Measurements from ENCODE around the gene SLC7A14.

The SLC7A14 gene

GRCh38 chr3:170482199-170482598 is 103.7 kb downstream of the SLC7A14 start:
- Histone ChIP-seq H3K4me1 (ENCODE audit: control insufficient read depth in 1 of 2, insufficient read depth in 2 of 2, low read length in 2 of 2) (no peaks in the 10 kb centered on the region), H3K9me3 (ENCODE audit: control insufficient read depth in 1 of 2, low read length in 2 of 2) (no peaks in the 10 kb centered on the region), H3K27ac (ENCODE audit: low read length) (no peak overlapping the region), H3K27me3 (ENCODE audit: low read depth, low read length) (no peaks in the 10 kb centered on the region), H3K4me3 (ENCODE audit: low read depth in 1 of 2, low read length in 2 of 2) (no peak overlapping the region), H3K36me3 (ENCODE audit: control insufficient read depth in 1 of 2, insufficient read depth in 2 of 2, low read length in 2 of 2) (no peaks in the 10 kb centered on the region)

GRCh38 chr3:170480111-170480510 is 105.8 kb downstream of the SLC7A14 start:
- no peak overlapping the region for H3K27ac ChIP-seq (ENCODE audit: low read length)
- H3K27me3 ChIP-seq (ENCODE audit: low read depth, low read length), result no peaks in the 10 kb centered on the region
- no peaks in the 10 kb centered on the region for H3K4me1 ChIP-seq (ENCODE audit: control insufficient read depth in 1 of 2, insufficient read depth in 2 of 2, low read length in 2 of 2)
- H3K4me3 ChIP-seq (ENCODE audit: low read depth in 1 of 2, low read length in 2 of 2), result no peak overlapping the region
- no peaks in the 10 kb centered on the region for H3K36me3 ChIP-seq (ENCODE audit: control insufficient read depth in 1 of 2, insufficient read depth in 2 of 2, low read length in 2 of 2)
- H3K9me3 ChIP-seq (ENCODE audit: control insufficient read depth in 1 of 2, low read length in 2 of 2), result no peaks in the 10 kb centered on the region

GRCh38 chr3:170477395-170477794 is 108.5 kb downstream of the SLC7A14 start:
- Histone ChIP-seq H3K27ac (ENCODE audit: low read length) (no peak overlapping the region), H3K4me1 (ENCODE audit: control insufficient read depth in 1 of 2, insufficient read depth in 2 of 2, low read length in 2 of 2) (peaks cover 0 to 6% of the 10 kb centered on the region in 2 donors), H3K4me3 (ENCODE audit: low read depth in 1 of 2, low read length in 2 of 2) (no peak overlapping the region), H3K27me3 (ENCODE audit: low read depth, low read length) (no peaks in the 10 kb centered on the region), H3K36me3 (ENCODE audit: control insufficient read depth in 1 of 2, insufficient read depth in 2 of 2, low read length in 2 of 2) (no peaks in the 10 kb centered on the region), H3K9me3 (ENCODE audit: control insufficient read depth in 1 of 2, low read length in 2 of 2) (no peaks in the 10 kb centered on the region)

GRCh38 chr3:170476291-170476690 is 109.6 kb downstream of the SLC7A14 start:
- Histone ChIP-seq H3K9me3 (ENCODE audit: control insufficient read depth in 1 of 2, low read length in 2 of 2) (no peaks in the 10 kb centered on the region), H3K27me3 (ENCODE audit: low read depth, low read length) (no peaks in the 10 kb centered on the region), H3K4me1 (ENCODE audit: control insufficient read depth in 1 of 2, insufficient read depth in 2 of 2, low read length in 2 of 2) (peaks cover 0 to 6% of the 10 kb centered on the region in 2 donors), H3K27ac (ENCODE audit: low read length) (no peak overlapping the region), H3K36me3 (ENCODE audit: control insufficient read depth in 1 of 2, insufficient read depth in 2 of 2, low read length in 2 of 2) (no peaks in the 10 kb centered on the region), H3K4me3 (ENCODE audit: low read depth in 1 of 2, low read length in 2 of 2) (no peak overlapping the region)

- Histone ChIP-seq H3K27ac (ENCODE audit: low read length) (no peak overlapping the region), H3K9me3 (ENCODE audit: control insufficient read depth in 1 of 2, low read length in 2 of 2) (no peaks in the 10 kb centered on the region), H3K36me3 (ENCODE audit: control insufficient read depth in 1 of 2, insufficient read depth in 2 of 2, low read length in 2 of 2) (no peaks in the 10 kb centered on the region), H3K4me3 (ENCODE audit: low read depth in 1 of 2, low read length in 2 of 2) (no peak overlapping the region), H3K4me1 (ENCODE audit: control insufficient read depth in 1 of 2, insufficient read depth in 2 of 2, low read length in 2 of 2) (peaks cover 3 to 6% of the 10 kb centered on the region in 2 donors), H3K27me3 (ENCODE audit: low read depth, low read length) (no peaks in the 10 kb centered on the region)
Measured at GRCh38 chr3:170475092-170475685, 110.7 kb downstream of the SLC7A14 start.

GRCh38 chr3:170473358-170473757 is 112.5 kb downstream of the SLC7A14 start:
- Histone ChIP-seq H3K27me3 (ENCODE audit: low read depth, low read length) (no peaks in the 10 kb centered on the region), H3K27ac (ENCODE audit: low read length) (no peak overlapping the region), H3K9me3 (ENCODE audit: control insufficient read depth in 1 of 2, low read length in 2 of 2) (no peaks in the 10 kb centered on the region), H3K36me3 (ENCODE audit: control insufficient read depth in 1 of 2, insufficient read depth in 2 of 2, low read length in 2 of 2) (no peaks in the 10 kb centered on the region), H3K4me3 (ENCODE audit: low read depth in 1 of 2, low read length in 2 of 2) (no peak overlapping the region), H3K4me1 (ENCODE audit: control insufficient read depth in 1 of 2, insufficient read depth in 2 of 2, low read length in 2 of 2) (peaks cover 6 to 11% of the 10 kb centered on the region in 2 donors)

GRCh38 chr3:170471149-170471548 is 114.7 kb downstream of the SLC7A14 start:
- H3K27ac ChIP-seq (ENCODE audit: low read length), result no peak overlapping the region
- H3K9me3 ChIP-seq (ENCODE audit: control insufficient read depth in 1 of 2, low read length in 2 of 2), result no peaks in the 10 kb centered on the region

GRCh38 chr3:170470063-170471016 is 115.5 kb downstream of the SLC7A14 start:
- Histone ChIP-seq H3K27ac (ENCODE audit: low read length) (no peak overlapping the region), H3K9me3 (ENCODE audit: control insufficient read depth in 1 of 2, low read length in 2 of 2) (no peaks in the 10 kb centered on the region), H3K36me3 (ENCODE audit: control insufficient read depth in 1 of 2, insufficient read depth in 2 of 2, low read length in 2 of 2) (no peaks in the 10 kb centered on the region), H3K4me3 (ENCODE audit: low read depth in 1 of 2, low read length in 2 of 2) (no peak overlapping the region), H3K27me3 (ENCODE audit: low read depth, low read length) (no peaks in the 10 kb centered on the region), H3K4me1 (ENCODE audit: control insufficient read depth in 1 of 2, insufficient read depth in 2 of 2, low read length in 2 of 2) (peaks cover 6 to 12% of the 10 kb centered on the region in 2 donors)

More at GRCh38 chr3:170471149-170471548, 114.7 kb downstream of the SLC7A14 start:
- Histone ChIP-seq H3K4me3 (ENCODE audit: low read depth in 1 of 2, low read length in 2 of 2) (no peak overlapping the region), H3K27me3 (ENCODE audit: low read depth, low read length) (no peaks in the 10 kb centered on the region), H3K4me1 (ENCODE audit: control insufficient read depth in 1 of 2, insufficient read depth in 2 of 2, low read length in 2 of 2) (peaks cover 6 to 12% of the 10 kb centered on the region in 2 donors), H3K36me3 (ENCODE audit: control insufficient read depth in 1 of 2, insufficient read depth in 2 of 2, low read length in 2 of 2) (no peaks in the 10 kb centered on the region)

GRCh38 chr3:170469151-170470062 is 116.5 kb downstream of the SLC7A14 start:
- Histone ChIP-seq H3K9me3 (ENCODE audit: control insufficient read depth in 1 of 2, low read length in 2 of 2) (no peaks in the 10 kb centered on the region), H3K36me3 (ENCODE audit: control insufficient read depth in 1 of 2, insufficient read depth in 2 of 2, low read length in 2 of 2) (no peaks in the 10 kb centered on the region), H3K27ac (ENCODE audit: low read length) (no peak overlapping the region), H3K4me1 (ENCODE audit: control insufficient read depth in 1 of 2, insufficient read depth in 2 of 2, low read length in 2 of 2) (peaks cover 6 to 10% of the 10 kb centered on the region in 2 donors), H3K4me3 (ENCODE audit: low read depth in 1 of 2, low read length in 2 of 2) (no peak overlapping the region), H3K27me3 (ENCODE audit: low read depth, low read length) (no peaks in the 10 kb centered on the region)

GRCh38 chr3:170467571-170468147 is 118.2 kb downstream of the SLC7A14 start:
- Histone ChIP-seq H3K27me3 (ENCODE audit: low read depth, low read length) (no peaks in the 10 kb centered on the region), H3K4me3 (ENCODE audit: low read depth in 1 of 2, low read length in 2 of 2) (no peak overlapping the region), H3K27ac (ENCODE audit: low read length) (no peak overlapping the region), H3K9me3 (ENCODE audit: control insufficient read depth in 1 of 2, low read length in 2 of 2) (no peaks in the 10 kb centered on the region), H3K36me3 (ENCODE audit: control insufficient read depth in 1 of 2, insufficient read depth in 2 of 2, low read length in 2 of 2) (no peaks in the 10 kb centered on the region), H3K4me1 (ENCODE audit: control insufficient read depth in 1 of 2, insufficient read depth in 2 of 2, low read length in 2 of 2) (peaks cover 6% of the 10 kb centered on the region in 2 donors)

All from muscle layer of duodenum (tissue), 2 donors.